Measurements from ENCODE around the gene PLA2G3.

- TF ChIP-seq POLR2A (IDR thresholded peaks at IDR 0.05) (no peak), CTCF (IDR thresholded peaks at IDR 0.05) (no peak)
Measured at GRCh38 chr22:31085493-31085824, 54.8 kb downstream of the PLA2G3 start.
